ENCODE results near the gene TMEM131.

DNA sequence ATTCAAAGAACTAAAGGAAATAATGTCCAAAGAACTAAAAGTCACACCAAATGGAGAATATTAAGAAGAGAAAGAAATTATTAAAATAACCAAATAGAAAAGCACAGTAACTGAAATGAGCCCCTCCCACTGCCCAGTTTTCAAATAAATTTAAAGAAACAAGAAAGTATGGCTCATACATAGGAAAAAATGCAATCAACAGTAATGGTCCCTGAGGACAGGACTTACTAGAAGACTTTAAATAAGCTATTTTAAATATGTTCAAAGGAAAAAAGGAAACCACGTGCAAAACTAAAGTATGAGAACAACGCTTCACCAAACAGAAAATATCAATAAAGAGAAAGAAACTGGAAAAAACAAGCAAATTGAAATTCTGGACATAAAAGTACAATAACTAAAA is 58.9 kb downstream of the TMEM131 start:
- TF ChIP-seq CTCF (IDR thresholded peaks at IDR 0.05): no peak
- no peak for TF ChIP-seq POLR2A (IDR thresholded peaks at IDR 0.05)

All from lower leg skin (tissue), 3 donors.